Endothelial cell of umbilical vein (primary cell): Measurements from ENCODE around the gene BNC1. TPM values are rescaled to one million over a fixed set of nuclear protein-coding genes. Genes with fewer than 3 reads are reported as not detected.

Experiments used
- BruUV-seq: library from RNA; stranded (reverse); fragments of 400-500 nt; replicated peaks from 2 replicates; lab custom pipeline; 2021; lab: Mats Ljungman, UMichigan
- CTCF ChIA-PET: fragments of 300-600, 350-600 bp; sonication (Branson Sonifier 250); formaldehyde crosslinking; loops from one replicate; lab custom pipeline; 2021; ENCODE audit warnings: antibody characterized with exemption, inconsistent platforms; lab: Charles Lee
- POLR2A ChIA-PET: fragments of 300-600, 350-600 bp; sonication (Branson Sonifier 250); formaldehyde crosslinking; loops from one replicate; lab custom pipeline; 2021; ENCODE audit warnings: antibody characterized with exemption, inconsistent platforms; lab: Charles Lee
- DNase-seq: peaks from one replicate; pipeline ENCODE4 v3.0.0-alpha.2; 2011; ENCODE audit warnings: low read depth, low spot score
- FAIRE-seq: peaks from 2 replicates; lab custom pipeline; 2011; peaks lifted over from hg19 to GRCh38; lab: Jason Lieb, UNC
- H2AFZ ChIP-seq: 2 replicates; pipeline ENCODE4 v1.6.0; 2012; ENCODE audit warnings: low read depth, low read length, control low read depth, inconsistent platforms
- H3K27ac ChIP-seq: 2 replicates; pipeline ENCODE4 v1.5.1; 2011; ENCODE audit warnings: low read depth, mild to moderate bottlenecking, control low read depth, low read length, moderate library complexity; ENCODE audit not compliant: insufficient read depth
- H3K27me3 ChIP-seq, 2 experiments: 2 replicates each; pipeline versions ENCODE4 v1.6.0 to v1.6.1; 2011; ENCODE audit warnings: low read length in 2 of 2, mixed read lengths in 1 of 2; ENCODE audit not compliant: control insufficient read depth in 2 of 2, insufficient read depth in 2 of 2
- H3K36me3 ChIP-seq, 2 experiments: 2 replicates in 1 of 2; 3 replicates in 1 of 2; pipeline ENCODE4 v1.5.1; 2011; ENCODE audit warnings: low read length in 2 of 2, mild to moderate bottlenecking in 1 of 2, moderate library complexity in 1 of 2; ENCODE audit not compliant: control insufficient read depth in 2 of 2, insufficient read depth in 2 of 2; ENCODE audit errors: extremely low read depth in 1 of 2
- H3K4me1 ChIP-seq: 3 replicates; pipeline ENCODE4 v1.5.1; 2011; ENCODE audit warnings: mild to moderate bottlenecking, low read length; ENCODE audit not compliant: control insufficient read depth, insufficient read depth; ENCODE audit errors: extremely low read depth
- H3K4me2 ChIP-seq: 2 replicates; pipeline ENCODE4 v1.6.1; 2011; ENCODE audit warnings: low read length, control low read depth, mixed read lengths; ENCODE audit not compliant: insufficient read depth
- H3K4me3 ChIP-seq, 3 experiments: fragments of 200-600 bp in 1 of 3; sonication (generic), shearing (Covaris generic) in 1 of 3; replicated peaks in 1 of 3; 2 replicates each; pipeline ENCODE4 v1.5.1; 2011 to 2016; ENCODE audit warnings: control low read depth in 3 of 3, low read length in 3 of 3, mild to moderate bottlenecking in 2 of 3, inconsistent platforms in 1 of 3, low read depth in 1 of 3, moderate library complexity in 1 of 3; ENCODE audit not compliant: insufficient read depth in 1 of 3
- H3K79me2 ChIP-seq: 2 replicates; pipeline ENCODE4 v1.6.0; 2012; ENCODE audit warnings: low read length, inconsistent platforms; ENCODE audit not compliant: control insufficient read depth, insufficient read depth
- H3K9ac ChIP-seq: replicated peaks from 2 replicates; pipeline ENCODE3; 2011; ENCODE audit warnings: low read length, control low read depth; ENCODE audit not compliant: insufficient read depth; ENCODE audit errors: extremely low read depth
- H3K9me1 ChIP-seq: replicated peaks from 3 replicates; pipeline ENCODE4 v1.6.0; 2011; ENCODE audit warnings: mild to moderate bottlenecking, low read length; ENCODE audit not compliant: control insufficient read depth, insufficient read depth; ENCODE audit errors: extremely low read depth
- H3K9me3 ChIP-seq: replicated peaks from 2 replicates; pipeline ENCODE4 v1.5.1; 2012; ENCODE audit warnings: low read length, inconsistent platforms; ENCODE audit not compliant: control insufficient read depth, insufficient read depth
- H4K20me1 ChIP-seq: replicated peaks from 2 replicates; pipeline ENCODE3; 2011; ENCODE audit warnings: mild to moderate bottlenecking, low read length; ENCODE audit not compliant: control insufficient read depth, insufficient read depth; ENCODE audit errors: extremely low read depth
- CTCF ChIP-seq, 2 donors: IDR thresholded peaks; 1 replicate in 1 of 2; 2 replicates in 1 of 2; pipeline ENCODE4 v1.5.1; 2011; ENCODE audit warnings: low read length in 2 of 2, mild to moderate bottlenecking in 2 of 2, moderate library complexity in 2 of 2, control low read depth in 1 of 2, inconsistent platforms in 1 of 2, low read depth in 1 of 2; ENCODE audit not compliant: insufficient read depth in 1 of 2; ENCODE audit errors: extremely low read depth in 1 of 2
- FOS ChIP-seq: IDR thresholded peaks from 2 replicates; pipeline ENCODE4 v1.6.1; 2011; ENCODE audit warnings: mild to moderate bottlenecking, low read length, moderate library complexity, borderline replicate concordance; ENCODE audit not compliant: insufficient read depth
- GATA2 ChIP-seq: IDR thresholded peaks from 2 replicates; pipeline ENCODE4 v1.7.0; 2011; ENCODE audit warnings: low read depth, mild to moderate bottlenecking, moderate library complexity, mixed read lengths, low read length; ENCODE audit not compliant: insufficient read length, insufficient read depth
- JUN ChIP-seq: IDR thresholded peaks from 2 replicates; pipeline ENCODE4 v1.6.1; 2011; ENCODE audit warnings: borderline replicate concordance, low read depth; ENCODE audit not compliant: insufficient read length, insufficient read depth
- MYC ChIP-seq: IDR thresholded peaks from one replicate; pipeline ENCODE4 v1.6.1; 2011; ENCODE audit warnings: mild to moderate bottlenecking, low read depth, low read length
- POLR2A ChIP-seq: IDR thresholded peaks from 2 replicates; pipeline ENCODE4 v1.6.1; 2012; ENCODE audit warnings: low read depth, mild to moderate bottlenecking, control low read depth, low read length
- POLR2AphosphoS5 ChIP-seq: IDR thresholded peaks from 2 replicates; pipeline ENCODE4 v1.6.1; 2012; ENCODE audit warnings: low read depth, mild to moderate bottlenecking, control low read depth, low read length, moderate library complexity; ENCODE audit not compliant: insufficient read depth
- dilution Hi-C: fragments of 300-500 bp; cut with MboI; formaldehyde crosslinking; loops from one replicate; pipeline ENCODE4 v1.15.0; 2019; ENCODE audit warnings: low sequenced_read_pairs; ENCODE audit not compliant: extremely low pct_ligation_motif_present
- intact Hi-C: fragments of 100-400 bp; cut with micrococcal nuclease; formaldehyde crosslinking; loops from one replicate; pipeline ENCODE4 v1.10.0; 2022
- polyA plus RNA-seq, 4 experiments: library from polyadenylated mRNA; depleted of rRNA in 3 of 4; stranded (reverse) in 3 of 4; unstranded in 1 of 4; fragments of >200 nt; gene quantifications; 2 replicates each; pipeline versions ENCODE4 v1.2.1 to v1.2.3, GENCODE V29; 2011 to 2012; ENCODE audit warnings: missing spikeins in 1 of 4
- total RNA-seq: library from RNA; stranded (reverse); gene quantifications from 2 replicates; pipeline ENCODE4 v1.2.3, GENCODE V29; 2021

The BNC1 gene
- total and polyA plus RNA-seq, 2 donors (not counting 3 experiments of a cell fraction or from before 2014, with no cell fraction given) = 3.4 to 3.9 TPM

GRCh38 chr15:83210619-83211018 is 73.8 kb downstream of the BNC1 start:
- Histone ChIP-seq H2AFZ (no peak overlapping the region), H3K4me2 (no peak overlapping the region), H4K20me1 (no peaks in the 10 kb centered on the region), H3K79me2 (peaks cover 15% of the 10 kb centered on the region), H3K4me3 (no peak overlapping the region), H3K27ac (no peak overlapping the region), H3K9ac (no peak overlapping the region), H3K36me3 (no peaks in the 10 kb centered on the region), H3K27me3 (no peaks in the 10 kb centered on the region), H3K9me1 (no peaks in the 10 kb centered on the region), H3K4me1 (peaks cover 10% of the 10 kb centered on the region), H3K9me3 (no peaks in the 10 kb centered on the region)
- CTCF ChIA-PET = no interaction called here
- POLR2A ChIA-PET = no interaction called here
- dilution Hi-C loops = no loop called here
- FAIRE-seq (no peak), DNase-seq (no peak)
- no peak for TF ChIP-seq CTCF (IDR thresholded peaks at IDR 0.05; ENCODE audit: extremely low read depth in 1 of 2, insufficient read depth in 1 of 2, low read depth in 1 of 2, low read length in 2 of 2)
- no peak for TF ChIP-seq JUN
- no peak for TF ChIP-seq POLR2A
- no peak for TF ChIP-seq GATA2
- no peak for TF ChIP-seq FOS
- no peak for TF ChIP-seq MYC
- no peak for TF ChIP-seq POLR2AphosphoS5
- intact Hi-C loops = no loop called here
- no TSS peak for BruUV-seq
